Inflammatory macrophage treated with lipopolysaccharide for 1 hour (primary cell): ENCODE data around the gene FNDC1.
A peak's percentile ranks its signal among the peaks of the same experiment; 100 is the strongest.

ENCODE experiments used
- DNase-seq, 2 donors: peaks; one replicate each; pipeline ENCODE4 v3.0.0-alpha.2; 2020 to 2022

FNDC1 gene

DNA sequence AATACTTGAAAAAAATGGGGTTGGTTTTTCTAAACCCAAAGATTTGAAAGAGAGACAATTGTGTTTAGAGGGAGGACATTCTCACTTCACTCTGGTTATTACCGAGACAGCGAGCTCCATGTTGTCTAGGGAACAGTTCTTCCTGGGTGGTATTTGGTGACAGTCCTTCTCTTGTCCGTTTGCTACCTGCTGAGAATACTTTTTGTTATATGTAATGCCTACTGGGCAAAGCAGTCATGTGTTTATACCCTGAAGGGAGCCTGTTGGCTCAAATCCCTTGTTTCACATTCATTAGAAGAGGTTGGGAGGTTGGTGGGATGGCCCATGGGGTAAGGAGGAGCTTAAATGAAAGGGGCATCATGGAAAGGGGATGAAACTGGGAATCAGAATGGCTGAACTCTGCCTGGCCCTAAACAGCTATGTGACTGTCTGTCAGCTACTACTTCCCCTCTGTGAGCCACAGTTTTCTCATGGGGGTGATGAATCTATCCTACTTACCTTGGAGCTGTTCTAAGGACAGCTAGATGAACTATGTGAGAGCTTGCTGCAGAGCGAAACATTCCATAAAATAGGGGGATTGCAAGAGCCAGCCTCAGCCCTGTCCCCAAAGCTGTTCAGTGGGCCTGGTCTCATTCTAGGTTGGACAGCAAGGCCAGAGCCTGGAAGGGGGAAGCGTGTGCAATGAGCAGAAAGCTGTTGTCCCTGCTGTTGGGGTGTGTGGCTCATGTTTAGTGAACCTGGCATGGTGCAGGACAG, 43.5 kb downstream of the FNDC1 start:
- no peak for DNase-seq

GRCh38 chr6:159213405-159213804, 44.2 kb downstream of the FNDC1 start:
- DNase-seq, result no peak

GRCh38 chr6:159214281-159214680, 45.1 kb downstream of the FNDC1 start:
- DNase-seq, result no peak

- DNase-seq, result peak in 1 of 2 donors; percentile 7
Measured at GRCh38 chr6:159217595-159218275, 48.5 kb downstream of the FNDC1 start.

GRCh38 chr6:159220093-159220492, 50.9 kb downstream of the FNDC1 start:
- DNase-seq, result no peak

DNA sequence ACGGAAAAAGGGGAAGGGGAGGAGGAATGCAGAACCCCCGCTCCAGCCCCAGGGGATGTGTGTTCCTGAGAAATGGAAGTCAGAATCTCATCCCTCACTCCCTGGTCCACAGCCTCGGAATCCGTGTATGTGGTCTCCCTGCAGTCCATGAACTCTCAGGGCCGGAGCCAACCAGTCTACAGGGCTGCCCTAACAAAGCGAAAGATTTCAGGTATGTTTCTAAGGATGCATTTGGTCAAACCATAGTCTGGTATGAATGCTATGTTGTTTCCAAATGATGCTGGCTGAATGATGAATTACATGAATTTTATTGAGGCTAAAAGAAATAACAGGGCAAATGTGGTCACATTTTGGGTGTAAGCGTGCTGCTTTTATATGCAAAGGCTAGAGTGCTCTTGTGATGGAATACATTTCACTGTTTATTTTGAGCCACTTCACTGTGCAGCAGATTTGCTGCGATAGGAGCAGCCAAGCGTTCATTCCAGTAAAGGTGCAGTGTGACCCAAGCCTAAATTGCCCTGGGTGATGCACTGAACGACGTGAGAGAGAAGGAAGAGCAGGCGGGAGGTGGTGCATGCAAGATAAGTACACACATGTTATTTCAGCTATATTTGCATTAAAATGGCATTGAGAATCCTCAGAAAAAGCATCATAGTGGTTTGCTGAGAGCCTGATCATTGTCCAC, 52.4 kb downstream of the FNDC1 start:
- no peak for DNase-seq

GRCh38 chr6:159224452-159224851, 55.3 kb downstream of the FNDC1 start:
- no peak for DNase-seq

DNA sequence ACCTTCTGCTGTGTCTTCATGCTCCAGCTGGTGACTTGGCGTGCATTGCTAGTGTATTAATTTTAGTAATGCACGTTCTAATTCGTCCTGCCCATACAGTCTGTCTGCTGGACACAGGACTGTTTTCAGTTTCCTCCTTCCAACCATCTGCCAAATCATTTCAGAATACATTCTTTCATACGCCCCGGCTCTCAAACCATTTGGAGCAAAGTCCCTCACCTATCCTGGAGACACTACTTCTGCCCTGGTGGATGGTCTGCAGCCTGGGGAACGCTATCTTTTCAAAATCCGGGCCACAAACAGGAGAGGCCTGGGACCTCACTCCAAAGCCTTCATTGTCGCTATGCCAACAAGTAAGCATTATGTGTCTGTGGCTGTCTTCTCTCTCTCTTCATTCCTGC, 60.5 kb downstream of the FNDC1 start:
- no peak for DNase-seq

DNA sequence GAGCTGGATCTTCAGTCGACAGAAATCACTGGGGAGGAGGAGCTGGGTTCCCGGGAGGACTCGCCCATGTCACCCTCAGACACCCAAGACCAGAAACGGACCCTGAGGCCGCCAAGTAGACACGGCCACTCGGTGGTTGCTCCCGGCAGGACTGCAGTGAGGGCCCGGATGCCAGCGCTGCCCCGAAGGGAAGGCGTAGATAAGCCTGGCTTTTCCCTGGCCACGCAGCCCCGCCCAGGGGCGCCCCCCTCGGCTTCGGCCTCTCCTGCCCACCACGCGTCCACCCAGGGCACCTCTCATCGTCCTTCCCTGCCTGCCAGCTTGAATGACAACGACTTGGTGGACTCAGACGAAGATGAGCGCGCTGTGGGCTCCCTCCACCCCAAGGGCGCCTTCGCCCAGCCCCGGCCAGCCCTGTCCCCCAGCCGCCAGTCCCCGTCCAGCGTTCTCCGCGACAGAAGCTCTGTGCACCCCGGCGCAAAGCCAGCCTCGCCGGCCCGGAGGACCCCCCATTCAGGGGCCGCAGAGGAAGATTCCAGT, 63.0 kb downstream of the FNDC1 start:
- no peak for DNase-seq

DNA sequence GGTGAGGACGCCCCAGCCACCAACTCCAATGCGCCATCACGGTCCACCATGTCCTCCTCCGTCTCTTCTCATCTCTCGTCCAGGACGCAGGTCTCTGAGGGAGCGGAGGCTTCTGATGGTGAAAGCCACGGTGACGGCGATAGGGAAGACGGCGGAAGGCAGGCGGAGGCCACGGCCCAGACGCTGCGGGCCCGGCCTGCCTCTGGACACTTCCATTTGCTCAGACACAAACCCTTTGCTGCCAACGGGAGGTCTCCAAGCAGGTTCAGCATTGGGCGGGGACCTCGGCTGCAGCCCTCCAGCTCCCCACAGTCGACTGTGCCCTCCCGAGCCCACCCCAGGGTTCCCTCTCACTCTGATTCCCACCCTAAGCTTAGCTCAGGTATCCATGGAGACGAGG, 63.6 kb downstream of the FNDC1 start:
- DNase-seq, result no peak

- no peak for DNase-seq
Measured at GRCh38 chr6:159233365-159234101, 64.3 kb downstream of the FNDC1 start.

- no peak for DNase-seq
Measured at GRCh38 chr6:159234102-159234553, 64.9 kb downstream of the FNDC1 start.

- DNase-seq, result no peak
Measured at GRCh38 chr6:159238920-159239558, 69.8 kb downstream of the FNDC1 start.

- no peak for DNase-seq
Measured at GRCh38 chr6:159249128-159249527, 79.9 kb downstream of the FNDC1 start.

GRCh38 chr6:159249752-159250151, 80.6 kb downstream of the FNDC1 start:
- no peak for DNase-seq

GRCh38 chr6:159250633-159251032, 81.4 kb downstream of the FNDC1 start:
- no peak for DNase-seq

DNA sequence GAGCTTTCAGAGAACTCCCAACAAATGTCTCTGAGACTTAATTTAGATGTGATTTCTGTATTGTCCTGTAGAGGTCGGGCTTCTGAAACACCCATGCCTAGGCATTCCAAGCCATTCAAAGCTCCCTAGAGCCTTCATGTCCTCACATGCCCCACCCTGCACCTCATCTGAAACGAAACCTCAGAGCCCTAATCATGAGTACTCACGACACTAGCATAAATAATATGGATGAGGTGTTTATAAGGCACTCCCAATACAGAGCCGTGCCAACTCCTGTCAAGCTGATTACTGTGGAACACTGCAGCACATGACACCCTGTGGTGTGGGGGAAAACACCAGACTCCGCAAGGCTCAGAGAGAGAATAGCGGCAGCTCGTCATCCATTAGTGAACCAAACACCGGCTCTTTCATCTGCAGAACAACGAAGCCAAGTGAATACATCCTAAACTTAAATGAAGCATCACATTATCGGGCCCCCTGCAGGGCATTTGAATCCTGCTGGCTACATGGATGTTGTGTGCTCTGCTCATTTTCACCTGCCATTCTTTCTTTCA, 83.8 kb downstream of the FNDC1 start:
- peak; percentile 24 to 46 for DNase-seq

GRCh38 chr6:159254186-159254585, 85.0 kb downstream of the FNDC1 start:
- no peak for DNase-seq

DNA sequence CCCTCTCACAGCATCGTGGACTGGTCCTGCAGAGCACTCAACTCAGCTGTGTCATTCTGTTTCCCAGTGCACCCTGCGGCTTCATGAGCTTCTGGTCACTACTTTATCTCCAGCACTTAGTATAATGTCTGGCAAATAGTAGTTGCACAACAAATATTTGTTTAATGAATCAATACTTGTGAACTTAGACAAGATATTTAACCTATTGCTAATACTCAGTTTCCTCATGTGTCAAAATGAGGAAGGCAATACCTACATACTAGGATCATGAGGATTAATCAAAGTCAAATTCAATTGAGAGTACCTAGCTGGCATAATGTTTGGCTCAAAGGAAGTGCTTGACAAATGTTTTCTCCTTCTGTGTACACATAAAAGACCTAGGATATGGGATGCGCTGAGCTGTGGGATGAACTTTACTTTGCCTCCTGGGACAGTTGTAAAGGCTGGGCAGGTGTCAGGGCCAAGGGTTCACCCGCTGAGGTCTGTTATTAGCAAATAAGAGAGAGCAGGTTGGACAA, 86.3 kb downstream of the FNDC1 start:
- no peak for DNase-seq

DNA sequence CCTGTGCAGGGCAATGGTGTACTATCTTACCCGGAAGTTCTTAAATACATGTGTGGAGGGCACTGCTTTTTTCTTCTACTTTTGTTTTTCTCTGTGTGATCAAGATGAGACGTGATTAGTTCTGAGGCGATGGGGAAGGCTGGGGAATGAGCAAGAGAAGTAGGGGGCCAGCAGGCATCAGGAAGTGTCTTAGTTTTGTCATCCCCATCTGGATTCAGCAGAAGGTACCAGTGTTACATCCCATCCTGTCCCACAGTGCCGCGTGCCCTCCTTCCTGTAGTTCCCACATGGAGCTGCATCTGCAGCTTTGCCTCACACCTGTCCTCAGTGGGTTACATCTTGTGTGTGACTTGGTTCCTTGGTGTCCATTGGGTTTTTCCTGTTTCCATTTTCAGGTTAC, 86.9 kb downstream of the FNDC1 start:
- no peak for DNase-seq

GRCh38 chr6:159257846-159258245, 88.6 kb downstream of the FNDC1 start:
- no peak for DNase-seq
